ENCODE measurements around the gene ENAH.

Gene ENAH

DNA sequence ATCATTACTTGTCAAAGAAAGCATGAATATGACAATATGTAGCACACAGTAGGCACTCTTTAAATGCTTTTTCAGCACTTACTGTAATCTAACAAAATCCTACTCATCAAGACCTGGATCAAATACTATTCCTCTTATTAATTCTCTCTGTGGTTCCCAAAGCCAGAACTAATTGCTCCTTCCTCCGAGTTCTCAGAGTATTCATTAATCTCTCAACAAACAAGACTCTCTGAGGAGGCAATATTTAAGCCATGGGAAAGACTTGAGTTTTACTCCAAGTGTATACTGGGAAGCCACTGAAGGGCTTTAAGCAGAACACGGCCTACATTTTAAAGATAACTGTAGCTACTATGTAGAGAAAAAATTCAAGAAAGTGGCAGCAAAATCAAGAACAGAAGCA, 79.7 kb downstream of the ENAH start:
- in situ Hi-C loops (cut with MboI; ENCODE audit: low sequenced_read_pairs), result no loop called here

- in situ Hi-C loops (cut with MboI; ENCODE audit: low sequenced_read_pairs), result no loop called here
These were observed 80.5 kb downstream of the ENAH start for GRCh38 chr1:225572422-225572821.

DNA sequence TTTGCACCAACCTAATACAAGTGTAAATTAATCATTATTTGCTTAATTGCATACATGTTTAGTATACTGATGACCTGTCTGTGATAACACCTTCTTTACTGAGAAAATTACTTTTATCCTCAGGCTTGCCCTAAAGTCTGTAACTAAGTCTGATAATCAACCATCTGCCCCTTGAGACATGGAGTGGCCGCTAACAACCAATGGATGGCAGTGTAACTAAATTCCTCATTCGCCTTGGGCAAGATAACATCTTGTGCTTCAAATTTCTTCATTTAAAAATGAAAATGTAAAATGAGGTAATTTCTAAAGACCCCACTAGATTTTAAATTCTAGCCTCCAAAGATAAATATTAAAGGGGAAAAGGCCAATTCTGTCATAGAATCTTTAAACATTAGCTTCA, 85.1 kb downstream of the ENAH start:
- in situ Hi-C loops (cut with MboI; ENCODE audit: low sequenced_read_pairs), result no loop called here

- in situ Hi-C loops (cut with MboI; ENCODE audit: low sequenced_read_pairs), result no loop called here
These were observed 87.1 kb downstream of the ENAH start for GRCh38 chr1:225565847-225566246.

DNA sequence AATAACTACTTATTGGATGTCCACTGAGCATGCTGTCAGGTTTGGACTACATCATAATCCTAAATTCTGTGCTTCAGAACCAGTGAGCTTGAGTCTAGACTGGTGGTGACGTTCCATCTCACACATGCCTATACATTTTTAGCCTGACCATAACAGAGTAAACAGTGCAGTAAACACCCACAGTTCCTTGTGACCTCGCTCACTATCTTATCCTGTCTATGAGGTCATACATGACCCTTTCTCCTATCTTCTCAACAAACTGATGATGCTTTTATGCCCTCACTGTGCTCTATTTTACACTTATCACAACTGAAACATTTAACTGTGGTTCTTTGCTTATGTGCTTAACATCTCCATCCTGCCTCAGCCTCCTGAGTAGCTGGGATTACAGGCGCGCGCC, 91.2 kb downstream of the ENAH start:
- in situ Hi-C loops (cut with MboI; ENCODE audit: low sequenced_read_pairs), result no loop called here

DNA sequence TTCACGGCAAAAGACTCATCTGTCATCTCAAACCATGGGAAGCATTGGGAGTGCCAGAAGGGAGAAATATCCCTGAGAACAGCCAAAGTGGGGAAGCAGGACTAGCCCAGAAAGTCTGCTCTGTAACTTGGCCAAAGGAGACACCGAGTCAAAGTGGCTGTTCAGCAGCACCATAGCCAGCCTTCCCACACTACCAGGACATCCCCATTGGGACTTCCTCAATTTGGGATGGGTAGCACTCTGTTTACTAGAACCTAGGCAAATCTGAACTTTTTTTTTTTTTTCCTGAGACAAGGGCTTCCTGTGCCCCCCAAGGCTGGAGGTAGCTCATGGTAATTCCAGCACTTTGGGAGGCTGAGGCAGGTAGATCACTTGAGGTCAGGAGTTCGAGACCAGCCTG, 93.0 kb downstream of the ENAH start:
- in situ Hi-C loops (cut with MboI; ENCODE audit: low sequenced_read_pairs), result no loop called here

- in situ Hi-C loops (cut with MboI; ENCODE audit: low sequenced_read_pairs), result no loop called here
These were observed 93.6 kb downstream of the ENAH start for GRCh38 chr1:225559326-225559725.

- in situ Hi-C loops (cut with MboI; ENCODE audit: low sequenced_read_pairs), result no loop called here
These were observed 96.2 kb downstream of the ENAH start for GRCh38 chr1:225556694-225557093.

- in situ Hi-C loops (cut with MboI; ENCODE audit: low sequenced_read_pairs), result no loop called here
These were observed 97.1 kb downstream of the ENAH start for GRCh38 chr1:225555821-225556220.

- in situ Hi-C loops (cut with MboI; ENCODE audit: low sequenced_read_pairs), result no loop called here
These were observed 98.6 kb downstream of the ENAH start for GRCh38 chr1:225554216-225554812.

DNA sequence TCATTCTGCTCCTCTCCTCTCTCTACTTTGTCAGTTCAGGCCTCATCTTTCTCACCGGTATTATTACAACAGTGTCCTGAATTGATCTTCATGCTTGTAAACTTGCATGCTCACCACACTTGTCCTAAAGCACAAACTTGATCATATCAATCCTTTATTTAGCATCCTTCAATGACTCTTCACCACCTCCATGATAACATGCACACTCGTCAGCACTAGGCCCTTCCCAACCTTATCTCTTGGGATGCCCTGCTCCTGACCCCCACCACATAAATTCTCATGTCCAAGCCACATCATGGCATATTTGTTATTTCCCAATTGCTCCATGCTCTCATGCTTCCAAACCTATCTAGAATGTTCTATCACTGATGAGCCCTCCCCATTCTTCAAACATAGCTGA, 103.1 kb downstream of the ENAH start:
- in situ Hi-C loops (cut with MboI; ENCODE audit: low sequenced_read_pairs), result no loop called here

GRCh38 chr1:225548140-225548857, 104.6 kb downstream of the ENAH start:
- in situ Hi-C loops (cut with MboI; ENCODE audit: low sequenced_read_pairs), result no loop called here

DNA sequence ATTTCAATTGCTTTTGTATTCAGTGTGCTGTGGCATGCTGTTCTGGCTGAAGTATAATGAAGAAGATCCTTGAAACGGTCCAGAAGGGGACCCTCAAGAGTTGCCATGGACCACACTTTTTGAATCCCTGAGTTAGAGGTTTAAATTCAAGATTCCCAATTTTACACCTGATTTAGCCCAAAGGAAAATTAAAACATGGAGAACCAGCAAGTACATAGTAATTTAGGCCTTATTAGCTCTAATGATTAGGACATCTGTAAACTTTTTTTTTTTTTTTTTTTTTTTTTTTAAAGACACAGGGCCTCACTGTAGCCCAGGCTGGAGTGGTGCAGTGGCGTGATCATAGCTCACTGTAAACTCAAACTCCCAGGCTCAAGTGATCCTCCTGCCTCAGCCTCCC, 107.3 kb downstream of the ENAH start:
- in situ Hi-C loops (cut with MboI; ENCODE audit: low sequenced_read_pairs), result no loop called here

DNA sequence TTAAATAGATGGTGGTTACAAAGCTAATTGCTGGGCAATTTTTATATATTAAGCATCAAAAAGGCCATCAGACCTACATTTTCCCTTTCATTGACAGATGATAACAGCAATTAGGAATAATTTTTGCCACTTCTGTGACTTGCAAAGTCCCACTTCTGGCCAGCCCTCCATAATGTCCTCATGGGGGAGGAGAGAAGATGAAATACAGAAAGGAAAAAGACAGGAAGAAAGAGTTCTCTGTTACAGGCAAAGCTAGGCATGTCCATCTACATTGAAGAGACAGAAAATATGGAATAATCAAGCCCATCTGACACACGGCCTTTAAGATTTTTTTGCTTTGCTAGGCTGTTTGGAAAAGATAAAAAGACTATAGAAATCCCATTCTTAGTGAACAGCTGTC, 108.0 kb downstream of the ENAH start:
- in situ Hi-C loops (cut with MboI; ENCODE audit: low sequenced_read_pairs), result no loop called here

DNA sequence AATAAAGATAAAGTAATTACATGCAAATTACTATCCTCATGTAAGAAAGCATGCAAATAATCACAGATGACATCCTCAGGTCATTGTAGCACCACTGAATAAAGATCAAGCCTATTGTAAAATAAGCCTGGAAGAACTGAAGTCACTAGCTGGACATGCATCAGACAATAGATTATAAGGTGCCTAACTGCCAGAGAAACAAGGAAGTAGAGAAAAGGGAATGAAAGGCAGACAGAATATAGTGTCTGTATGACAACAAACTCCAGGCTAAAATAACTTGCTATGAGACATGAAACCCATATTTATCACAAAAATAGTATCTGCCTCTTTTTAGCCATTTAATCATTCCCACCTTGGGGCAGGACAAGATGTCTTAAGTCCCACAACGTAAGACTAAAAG, 108.7 kb downstream of the ENAH start:
- in situ Hi-C loops (cut with MboI; ENCODE audit: low sequenced_read_pairs), result no loop called here

- in situ Hi-C loops (cut with MboI; ENCODE audit: low sequenced_read_pairs), result no loop called here
These were observed 109.6 kb downstream of the ENAH start for GRCh38 chr1:225543350-225543749.

GRCh38 chr1:225541383-225541782, 111.5 kb downstream of the ENAH start:
- in situ Hi-C loops (cut with MboI; ENCODE audit: low sequenced_read_pairs), result no loop called here

GRCh38 chr1:225539575-225539974, 113.3 kb downstream of the ENAH start:
- in situ Hi-C loops (cut with MboI; ENCODE audit: low sequenced_read_pairs), result no loop called here

- in situ Hi-C loops (cut with MboI; ENCODE audit: low sequenced_read_pairs), result no loop called here
These were observed 113.9 kb downstream of the ENAH start for GRCh38 chr1:225539069-225539468.

GRCh38 chr1:225537554-225538251, 115.2 kb downstream of the ENAH start:
- in situ Hi-C loops (cut with MboI; ENCODE audit: low sequenced_read_pairs), result no loop called here

- in situ Hi-C loops (cut with MboI; ENCODE audit: low sequenced_read_pairs), result no loop called here
These were observed 117.6 kb downstream of the ENAH start for GRCh38 chr1:225535280-225535679.

DNA sequence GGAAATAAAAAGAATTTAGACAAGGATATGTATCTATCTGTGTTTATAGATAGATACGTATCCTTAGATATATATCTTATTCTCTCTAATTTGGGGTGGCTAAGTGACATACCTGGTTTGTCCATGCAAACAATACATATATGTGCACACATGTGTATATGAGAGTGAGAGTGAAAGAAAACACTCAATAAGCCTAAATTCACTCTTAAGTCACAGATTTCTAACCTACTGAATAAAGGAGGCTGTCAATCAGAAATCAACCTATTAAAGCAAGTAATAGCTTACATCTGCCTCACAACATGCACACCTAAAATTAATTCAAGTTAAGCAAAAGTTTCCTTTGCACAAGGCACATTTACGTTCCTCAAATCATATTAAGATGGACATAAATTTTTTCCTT, 118.2 kb downstream of the ENAH start:
- in situ Hi-C loops (cut with MboI; ENCODE audit: low sequenced_read_pairs), result no loop called here

Measured in hTERT RPE-1 (cell line).